ENCODE data around the gene ETV6. TPM values are rescaled to one million over a fixed set of nuclear protein-coding genes. Genes with fewer than 3 reads are reported as not detected.

Gene ETV6
- total and polyA plus RNA-seq, 9 of the 15 experiments (the other 6 are each of a cell fraction or from before 2014, with no cell fraction given) = 0.81 to 12.7 (median 4.1) TPM

DNA sequence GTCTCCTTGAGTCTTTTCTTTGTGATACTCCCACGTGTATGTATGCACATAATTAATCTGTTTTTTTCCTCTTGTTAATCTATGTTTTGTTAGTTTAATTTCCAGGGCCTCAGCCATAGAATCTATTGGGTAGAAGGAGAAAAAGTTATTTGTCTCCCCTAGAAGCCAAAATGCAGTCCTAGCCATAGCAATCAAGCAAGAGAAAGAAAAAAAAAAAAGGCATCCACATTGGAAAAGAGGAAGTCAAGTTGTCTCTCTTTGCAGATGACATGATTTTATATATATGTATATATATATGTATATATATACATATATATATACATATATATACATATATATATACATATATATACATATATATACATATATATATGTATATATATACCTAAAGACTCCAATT lies 25.4 kb upstream of the ETV6 start:
- Histone ChIP-seq H3K9me1 (ENCODE audit: control insufficient read depth, insufficient read depth, low read length) (no peaks in the 10 kb centered on the region), H4K20me1 (replicated peaks; ENCODE audit: control insufficient read depth, insufficient read depth, low read length) (no peaks in the 10 kb centered on the region), H3K9me3 (replicated peaks; ENCODE audit: control insufficient read depth, insufficient read depth, low read depth, low read length) (no peaks in the 10 kb centered on the region), H3K79me2 (ENCODE audit: control insufficient read depth, insufficient read depth, low read length) (no peaks in the 10 kb centered on the region), H3K4me1 (replicated peaks in 1 of 2; ENCODE audit: control insufficient read depth in 2 of 2, insufficient read depth in 2 of 2, low read length in 2 of 2) (peaks cover 0 to 8% of the 10 kb centered on the region in 2 experiments; a peak in 3 of 5 replicates), H3K4me2 (ENCODE audit: insufficient read depth, low read length) (no peak overlapping the region), H3K36me3 (ENCODE audit: control insufficient read depth, insufficient read depth, low read length) (no peaks in the 10 kb centered on the region), H3K9ac (ENCODE audit: insufficient read depth in 1 of 2, low read depth in 2 of 2, low read length in 2 of 2) (no peak overlapping the region), H3K4me3 (no peak overlapping the region), H3K27me3 (ENCODE audit: control insufficient read depth in 2 of 2, insufficient read depth in 2 of 2, low read length in 2 of 2) (no peaks in the 10 kb centered on the region), H3K27ac (ENCODE audit: extremely low read depth, low read depth, low read length) (no peak overlapping the region), H2AFZ (ENCODE audit: low read depth, low read length) (no peak overlapping the region)
- ATAC-seq (no peak), FAIRE-seq (no peak), DNase-seq (ENCODE audit: extremely low read depth in 1 of 4, low spot score in 3 of 4) (no peak)
- intact Hi-C loops (cut with micrococcal nuclease) (no loop called here), in situ Hi-C loops (cut with MboI) (no loop called here)
- TF ChIP-seq ZNF384 (IDR thresholded peaks at IDR 0.05; ENCODE audit: low read depth, low read length) (0 out of 2 replicates have a peak, but pooled peaks have one; percentile 9), TSC22D4 (tag; IDR thresholded peaks at IDR 0.05) (no peak), NEUROD1 (IDR thresholded peaks at IDR 0.05; ENCODE audit: borderline replicate concordance, low read depth, low read length, partially characterized antibody) (no peak), TBP (optimal IDR thresholded peaks at IDR 0.05; ENCODE audit: low read depth, low read length) (no peak), ZNF212 (CRISPR knock-in tag; IDR thresholded peaks at IDR 0.05) (no peak), CCNT2 (IDR thresholded peaks at IDR 0.05; ENCODE audit: borderline replicate concordance, extremely low read depth, insufficient read length, low read depth, low read length) (no peak), GATAD2A (IDR thresholded peaks at IDR 0.05) (no peak), SPI1 (IDR thresholded peaks at IDR 0.05; ENCODE audit: borderline replicate concordance, low read depth, low read length) (peak; percentile 58; the same call in 1 of the 2 replicates), SRSF7 (optimal IDR thresholded peaks at IDR 0.05; ENCODE audit: low read depth, low read length) (no peak), HDAC6 (IDR thresholded peaks at IDR 0.05; ENCODE audit: low read depth, low read length) (no peak)
- TF ChIP-seq, protein P1, sequence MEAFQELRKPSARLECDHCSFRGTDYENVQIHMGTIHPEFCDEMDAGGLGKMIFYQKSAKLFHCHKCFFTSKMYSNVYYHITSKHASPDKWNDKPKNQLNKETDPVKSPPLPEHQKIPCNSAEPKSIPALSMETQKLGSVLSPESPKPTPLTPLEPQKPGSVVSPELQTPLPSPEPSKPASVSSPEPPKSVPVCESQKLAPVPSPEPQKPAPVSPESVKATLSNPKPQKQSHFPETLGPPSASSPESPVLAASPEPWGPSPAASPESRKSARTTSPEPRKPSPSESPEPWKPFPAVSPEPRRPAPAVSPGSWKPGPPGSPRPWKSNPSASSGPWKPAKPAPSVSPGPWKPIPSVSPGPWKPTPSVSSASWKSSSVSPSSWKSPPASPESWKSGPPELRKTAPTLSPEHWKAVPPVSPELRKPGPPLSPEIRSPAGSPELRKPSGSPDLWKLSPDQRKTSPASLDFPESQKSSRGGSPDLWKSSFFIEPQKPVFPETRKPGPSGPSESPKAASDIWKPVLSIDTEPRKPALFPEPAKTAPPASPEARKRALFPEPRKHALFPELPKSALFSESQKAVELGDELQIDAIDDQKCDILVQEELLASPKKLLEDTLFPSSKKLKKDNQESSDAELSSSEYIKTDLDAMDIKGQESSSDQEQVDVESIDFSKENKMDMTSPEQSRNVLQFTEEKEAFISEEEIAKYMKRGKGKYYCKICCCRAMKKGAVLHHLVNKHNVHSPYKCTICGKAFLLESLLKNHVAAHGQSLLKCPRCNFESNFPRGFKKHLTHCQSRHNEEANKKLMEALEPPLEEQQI (IDR thresholded peaks at IDR 0.05) = no peak
- BruUV-seq (replicated peaks) = no TSS peak
- WGBS (ENCODE audit: insufficient coverage, low coverage, missing lambda C conversion rate) = 8% methylated on average over 1 of the region's 1 CpG
- ChIA-PET POLR2A (no interaction called here), CTCF (ENCODE audit: low intra/inter-chr PET ratio) (no interaction called here)
